Transverse colon (tissue), 4 donors: ENCODE data around the gene RNF215. TPM values are rescaled to one million over a fixed set of nuclear protein-coding genes. Genes with fewer than 3 reads are reported as not detected.
"Not testable (repeated sequence)": the region's sequence is repeated elsewhere in the genome, so short reads cannot be mapped to it uniquely, and the experiment has no call there.

ENCODE experiments used
- DNase-seq: peaks from one replicate; pipeline ENCODE4 v3.0.0-alpha.2; 2019
- H3K27ac ChIP-seq, 4 donors: fragments of 200-600 bp; sonication (generic); 2 replicates each; pipeline ENCODE4 v1.5.1; 2016 to 2018; ENCODE audit warnings: inconsistent platforms in 4 of 4
- H3K27me3 ChIP-seq: fragments of 200-600 bp; sonication (generic); 2 replicates; pipeline ENCODE4 v1.5.1; 2017; ENCODE audit warnings: inconsistent platforms
- H3K36me3 ChIP-seq, 4 donors: fragments of 200-600 bp; sonication (generic); 2 replicates each; pipeline ENCODE4 v1.5.1; 2017 to 2019; ENCODE audit warnings: inconsistent platforms in 4 of 4
- H3K4me1 ChIP-seq, 4 donors: fragments of 200-600 bp; sonication (generic); 2 replicates each; pipeline ENCODE4 v1.5.1; 2017 to 2020; ENCODE audit warnings: inconsistent platforms in 4 of 4
- H3K4me3 ChIP-seq, 4 donors: fragments of 200-600 bp; sonication (generic); 1 replicate in 1 of 4; 2 replicates in 3 of 4; pipeline versions ENCODE4 v1.5.1 to v1.6.1; 2017 to 2019; ENCODE audit warnings: inconsistent platforms in 4 of 4
- H3K9me3 ChIP-seq, 2 donors: fragments of 200-600 bp; sonication (generic); 2 replicates each; pipeline ENCODE4 v1.5.1; 2017 to 2019; ENCODE audit warnings: inconsistent platforms in 2 of 2
- CTCF ChIP-seq, 5 experiments: fragments of 200-600 bp in 3 of 5; fragments of 450-650 bp in 2 of 5; sonication (generic) in 3 of 5; IDR thresholded peaks; 1 replicate in 2 of 5; 2 replicates in 3 of 5; pipeline ENCODE4 v1.5.1; 2016 to 2017; ENCODE audit warnings: antibody characterized with exemption in 5 of 5, inconsistent platforms in 3 of 5, mild to moderate bottlenecking in 2 of 5, moderate library complexity in 1 of 5
- EP300 ChIP-seq: sonication (generic); formaldehyde crosslinking; IDR thresholded peaks from one replicate; pipeline ENCODE4 v1.6.1; 2017; ENCODE audit warnings: antibody characterized with exemption, low read depth
- POLR2A ChIP-seq: fragments of 450-650 bp; IDR thresholded peaks from one replicate; pipeline ENCODE4 v1.6.1; 2016; ENCODE audit warnings: antibody characterized with exemption, mild to moderate bottlenecking, moderate library complexity
- POLR2AphosphoS5 ChIP-seq, 3 donors: sonication (generic); formaldehyde crosslinking; IDR thresholded peaks; one replicate each; pipeline ENCODE4 v1.6.1; 2016; ENCODE audit warnings: antibody characterized with exemption in 3 of 3
- whole genome bisulfite sequencing, 2 donors: methylation state at CpG; one replicate each; pipeline ENCODE4 v1.1.5; 2018; ENCODE audit warnings: low coverage in 1 of 2; 5-methylcytosine and 5-hydroxymethylcytosine counted together
- in situ Hi-C, 4 donors: fragments of 200-750 bp; cut with MboI; loops; one replicate each; pipeline versions ENCODE4 v1.15.0 to v1.15.1; 2017; ENCODE audit warnings: low sequenced_read_pairs in 3 of 4, low pct_ligation_motif_present in 1 of 4, low pct_unique_long_range_greater_than_20kb in 1 of 4
- intact Hi-C: fragments of 100-400 bp; cut with DNase I; formaldehyde crosslinking; loops from one replicate; pipeline ENCODE4 v1.15.1; 2023; ENCODE audit warnings: low total_unique reads
- total RNA-seq, 4 donors: library from RNA; depleted of rRNA; stranded (reverse); fragments of >200 nt; gene quantifications; one replicate each; pipeline ENCODE4 v1.1.0, GENCODE V29; 2016

The RNF215 gene
- total RNA-seq, 4 donors from 2014 or later, result 3.2 to 65.5 (median 9.8) TPM

GRCh38 chr22:30411780-30412179 lies 24.6 kb upstream of the RNF215 start:
- WGBS, 2 donors, result 65 to 71% methylated on average over 3 of the region's 3 CpGs
- no peak overlapping the region for H3K27ac ChIP-seq
- no peaks in the 10 kb centered on the region for H3K4me1 ChIP-seq
- H3K9me3 ChIP-seq, result no peaks in the 10 kb centered on the region
- no peak overlapping the region for H3K4me3 ChIP-seq
- no peaks in the 10 kb centered on the region for H3K36me3 ChIP-seq
- intact Hi-C loops (no loop called here), in situ Hi-C loops (no loop called here)
- no peaks in the 10 kb centered on the region for H3K27me3 ChIP-seq
- no peak for TF ChIP-seq EP300
- no peak for DNase-seq

- Histone ChIP-seq H3K27me3 (no peaks in the 10 kb centered on the region), H3K36me3 (no peaks in the 10 kb centered on the region), H3K4me3 (no peak overlapping the region), H3K9me3 (no peaks in the 10 kb centered on the region), H3K4me1 (no peaks in the 10 kb centered on the region), H3K27ac (no peak overlapping the region)
- intact Hi-C loops, result no loop called here
- TF ChIP-seq POLR2AphosphoS5 (IDR thresholded peaks at IDR 0.05) (no peak), EP300 (no peak), CTCF (IDR thresholded peaks at IDR 0.05) (no peak), POLR2A (no peak)
- WGBS, 2 donors, result 80% methylated on average over 13 of the region's 13 CpGs; no CpG with 5 or more reads in 1 of the 2 donors
- no peak for DNase-seq
- in situ Hi-C loops, result no loop called here
Observed at GRCh38 chr22:30408388-30409102, 21.3 kb upstream of the RNF215 start.

- 87 to 93% methylated on average over 3 to 6 of the region's 6 CpGs for WGBS, 2 donors
- Histone ChIP-seq H3K4me3 (no peak overlapping the region), H3K4me1 (no peaks in the 10 kb centered on the region), H3K36me3 (no peaks in the 10 kb centered on the region), H3K27me3 (no peaks in the 10 kb centered on the region), H3K9me3 (no peaks in the 10 kb centered on the region), H3K27ac (no peak overlapping the region)
- in situ Hi-C loops (no loop called here), intact Hi-C loops (no loop called here)
- no peak for DNase-seq
- no peak for TF ChIP-seq POLR2A
- TF ChIP-seq EP300, result no peak
- TF ChIP-seq CTCF (IDR thresholded peaks at IDR 0.05), result no peak
- TF ChIP-seq POLR2AphosphoS5 (IDR thresholded peaks at IDR 0.05), result no peak
Observed at GRCh38 chr22:30406400-30406799, 19.2 kb upstream of the RNF215 start.

GRCh38 chr22:30405731-30406130 lies 18.5 kb upstream of the RNF215 start:
- in situ Hi-C loops, result no loop called here
- no peaks in the 10 kb centered on the region for H3K36me3 ChIP-seq
- no peak overlapping the region for H3K27ac ChIP-seq
- 65 to 93% methylated on average over 4 of the region's 4 CpGs for WGBS, 2 donors
- DNase-seq, result no peak
- no peaks in the 10 kb centered on the region for H3K27me3 ChIP-seq
- H3K4me1 ChIP-seq, result no peaks in the 10 kb centered on the region
- intact Hi-C loops, result no loop called here
- H3K9me3 ChIP-seq, result no peaks in the 10 kb centered on the region
- H3K4me3 ChIP-seq, result no peak overlapping the region
- TF ChIP-seq POLR2AphosphoS5 (IDR thresholded peaks at IDR 0.05) (no peak), POLR2A (no peak), EP300 (no peak), CTCF (IDR thresholded peaks at IDR 0.05) (no peak)

GRCh38 chr22:30404307-30404706 lies 17.1 kb upstream of the RNF215 start:
- TF ChIP-seq EP300 (no peak), CTCF (IDR thresholded peaks at IDR 0.05) (no peak), POLR2A (no peak), POLR2AphosphoS5 (IDR thresholded peaks at IDR 0.05) (no peak)
- Histone ChIP-seq H3K9me3 (no peaks in the 10 kb centered on the region), H3K36me3 (no peaks in the 10 kb centered on the region), H3K27me3 (no peaks in the 10 kb centered on the region), H3K4me1 (no peaks in the 10 kb centered on the region), H3K27ac (no peak overlapping the region), H3K4me3 (no peak overlapping the region)
- DNase-seq, result no peak
- WGBS, 2 donors, result 79% methylated on average over 6 of the region's 6 CpGs; no CpG with 5 or more reads in 1 of the 2 donors
- in situ Hi-C loops (no loop called here), intact Hi-C loops (no loop called here)

GRCh38 chr22:30402766-30403104 lies 15.5 kb upstream of the RNF215 start:
- H3K4me1 ChIP-seq, DNase-seq, H3K9me3 ChIP-seq, H3K27ac ChIP-seq, H3K4me3 ChIP-seq, H3K36me3 ChIP-seq, intact Hi-C loops, H3K27me3 ChIP-seq, in situ Hi-C loops: not testable (repeated sequence)
- WGBS, 2 donors, result 93 to 97% methylated on average over 5 of the region's 5 CpGs
